ENCODE results near the gene JAKMIP2.
A peak's percentile ranks its signal among the peaks of the same experiment; 100 is the strongest.
"Not testable (repeated sequence)": the region's sequence is repeated elsewhere in the genome, so short reads cannot be mapped to it uniquely, and the experiment has no call there.

JAKMIP2 gene

GRCh38 chr5:147642666-147643065, 139.9 kb downstream of the JAKMIP2 start:
- DNase-seq: no peak

GRCh38 chr5:147639321-147639720, 143.2 kb downstream of the JAKMIP2 start:
- peak in 1 of 2 experiments; percentile 2 for DNase-seq

GRCh38 chr5:147636729-147636984, 145.9 kb downstream of the JAKMIP2 start:
- DNase-seq: no peak

- no peak for DNase-seq
These were observed 146.4 kb downstream of the JAKMIP2 start for GRCh38 chr5:147635882-147636728.

GRCh38 chr5:147635439-147635838, 147.1 kb downstream of the JAKMIP2 start:
- not testable (repeated sequence) for DNase-seq

- DNase-seq: no peak
These were observed 149.4 kb downstream of the JAKMIP2 start for GRCh38 chr5:147633173-147633572.

DNA sequence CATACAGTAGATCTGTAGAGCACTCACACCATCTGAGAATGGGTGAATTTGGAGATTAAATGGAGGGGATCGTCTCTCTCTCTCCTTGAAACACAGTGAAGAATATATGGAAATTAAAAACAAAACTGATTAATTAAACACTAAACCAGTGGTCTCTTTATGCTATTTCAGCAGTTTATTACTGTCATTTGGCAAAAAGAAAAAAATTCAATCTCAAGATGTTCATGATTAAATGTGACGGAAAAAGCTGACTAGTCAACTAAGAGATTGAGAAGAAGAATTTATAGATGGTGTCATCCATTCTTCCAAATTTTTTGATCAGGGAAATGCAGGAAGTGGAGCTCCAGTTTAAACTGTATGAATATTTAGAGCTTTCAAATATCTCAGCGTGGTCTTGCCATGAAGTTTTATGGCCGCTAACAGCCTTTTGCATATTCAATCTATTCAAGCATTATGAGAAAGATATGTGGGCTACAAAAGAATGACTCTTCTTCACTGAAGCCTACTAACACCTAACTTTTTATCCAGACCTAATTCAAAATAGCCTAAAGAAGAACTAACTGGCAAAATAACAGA, 151.0 kb downstream of the JAKMIP2 start:
- DNase-seq: no peak

GRCh38 chr5:147629196-147629595, 153.3 kb downstream of the JAKMIP2 start:
- no peak for DNase-seq

- DNase-seq: peak; percentile 38 to 62
These were observed 154.3 kb downstream of the JAKMIP2 start for GRCh38 chr5:147628058-147628895.

DNA sequence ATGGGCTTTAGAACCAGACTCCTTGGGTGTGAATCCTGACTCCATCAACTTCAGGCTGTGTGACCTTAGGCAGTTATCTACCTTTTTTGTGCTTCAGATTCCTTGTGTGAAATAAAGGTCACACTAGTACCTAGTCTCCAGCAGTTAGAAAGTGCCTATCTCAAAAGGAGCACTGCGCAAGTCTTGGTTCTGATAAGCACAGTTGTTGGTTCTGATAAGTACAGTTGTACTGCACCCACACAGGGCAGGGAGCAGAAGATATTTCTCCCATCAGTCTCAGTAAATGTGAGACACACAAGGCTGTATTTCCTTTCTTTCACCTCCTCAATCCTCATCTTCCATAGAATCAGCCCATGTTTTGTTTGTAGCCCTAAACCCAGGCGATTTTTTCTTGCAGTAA, 156.1 kb downstream of the JAKMIP2 start:
- DNase-seq: no peak

DNA sequence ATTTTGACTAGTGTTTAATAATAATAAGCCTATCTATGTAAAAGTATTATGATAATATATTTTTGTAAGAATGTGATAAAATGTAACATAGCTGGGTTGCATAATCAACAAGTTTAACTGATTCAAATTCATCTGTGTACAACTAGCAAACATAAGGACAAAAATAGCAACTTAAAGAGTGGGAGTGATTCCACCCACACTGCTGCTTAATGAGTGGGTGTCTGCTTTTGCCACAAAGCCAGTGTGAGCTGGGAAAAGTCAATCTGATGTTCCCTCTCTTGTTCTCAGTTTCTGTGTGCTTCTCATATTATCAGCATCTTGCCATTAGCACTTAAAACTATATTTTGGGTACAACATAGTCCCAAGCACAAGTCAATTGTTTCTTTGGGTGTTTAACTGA, 161.5 kb downstream of the JAKMIP2 start:
- DNase-seq: no peak

DNA sequence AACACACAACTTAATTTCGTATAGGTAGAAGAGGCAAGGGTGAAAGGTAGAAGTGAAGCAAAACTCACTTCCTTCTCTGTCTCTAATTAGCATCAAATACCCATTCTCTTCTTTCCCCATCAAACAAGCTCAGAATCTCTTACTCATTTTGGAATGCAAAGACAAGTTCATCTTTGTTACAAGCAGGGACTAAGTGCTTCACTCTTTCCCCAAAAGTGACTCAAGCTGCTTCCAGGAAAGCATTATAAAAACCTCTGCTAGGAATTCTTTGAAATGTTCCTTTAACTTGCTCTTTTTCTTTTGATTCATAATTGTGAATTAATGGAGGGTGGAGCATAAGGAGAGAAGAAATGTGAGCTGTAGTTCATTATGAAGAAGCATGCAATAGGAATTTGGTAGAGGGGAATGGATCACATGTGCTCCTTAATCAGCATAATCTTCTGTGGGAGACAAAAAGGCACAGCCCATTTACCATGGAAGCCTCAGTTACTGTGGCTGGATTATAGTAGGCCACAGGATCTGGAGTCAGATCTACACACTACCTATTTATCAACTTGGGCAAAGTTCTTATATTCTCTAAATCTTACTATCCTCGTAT, 163.1 kb downstream of the JAKMIP2 start:
- no peak for DNase-seq

DNA sequence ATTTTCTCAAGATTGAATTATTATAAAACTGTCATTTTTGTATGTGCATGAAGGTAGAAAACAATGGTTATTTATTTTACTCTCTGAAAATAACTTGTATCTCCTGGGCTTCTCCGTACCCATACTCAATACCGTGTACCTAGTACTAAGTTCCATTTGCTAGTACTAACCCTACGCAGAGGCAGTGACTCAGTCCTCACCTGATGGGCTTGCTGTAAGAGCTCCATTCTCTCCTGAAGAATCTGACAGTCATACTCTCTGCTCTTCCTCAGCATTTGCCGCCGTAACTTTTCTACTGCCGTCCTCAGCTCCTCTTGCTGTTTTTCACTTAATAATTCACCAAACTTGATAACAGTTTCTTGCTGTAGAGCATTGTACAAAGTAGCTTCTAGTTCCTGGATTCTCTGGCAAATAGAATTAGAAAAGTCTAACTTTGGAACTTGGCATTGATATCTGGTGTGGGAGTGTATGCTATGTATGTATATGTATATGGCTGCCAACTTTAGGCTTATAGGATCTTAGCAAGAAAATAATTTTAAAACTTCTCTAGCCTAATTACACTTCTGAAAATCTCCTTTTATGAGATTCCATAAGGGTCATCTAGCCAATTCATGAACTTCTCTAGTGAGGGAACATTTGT, 164.7 kb downstream of the JAKMIP2 start:
- DNase-seq: no peak

DNA sequence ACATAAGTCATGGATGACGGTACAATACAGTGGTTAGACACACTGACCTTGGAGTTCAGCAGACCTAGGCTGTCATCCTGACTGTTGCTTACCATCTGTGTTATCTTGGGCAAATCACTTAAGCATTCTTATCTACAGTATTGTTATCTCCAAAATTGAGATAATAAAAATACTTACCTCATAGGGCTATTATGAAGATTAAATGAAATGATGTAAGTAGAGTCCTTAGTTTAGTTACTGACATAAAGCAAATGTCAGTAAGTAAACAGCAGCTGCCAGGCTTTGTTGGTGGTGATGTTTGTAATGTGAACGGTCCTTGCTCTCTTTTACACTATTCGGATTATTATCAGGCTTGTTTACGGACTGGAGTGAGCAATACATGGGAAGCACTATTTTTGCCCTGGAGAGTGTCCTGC, 165.3 kb downstream of the JAKMIP2 start:
- DNase-seq: no peak

GRCh38 chr5:147616421-147616820, 166.1 kb downstream of the JAKMIP2 start:
- DNase-seq: no peak

GRCh38 chr5:147613359-147613758, 169.2 kb downstream of the JAKMIP2 start:
- DNase-seq: no peak

DNA sequence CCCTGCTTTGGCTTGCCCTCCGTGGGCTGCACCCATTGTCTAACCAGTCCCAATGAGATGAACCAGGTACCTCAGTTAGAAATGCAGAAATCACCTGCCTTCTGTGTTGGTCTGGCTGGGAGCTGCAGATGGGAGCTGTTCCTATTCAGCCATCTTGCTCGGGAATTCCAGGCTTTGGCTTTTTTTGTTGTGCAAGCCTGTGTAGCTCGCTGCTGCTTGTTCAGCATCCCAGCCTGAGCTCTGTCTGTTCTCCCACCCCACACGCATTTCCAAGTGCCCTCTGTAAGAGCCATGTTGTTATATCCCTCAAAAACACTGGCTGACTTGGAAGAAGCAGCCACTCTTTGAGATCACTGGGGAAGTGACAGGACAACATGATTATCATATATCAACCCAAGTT, 171.0 kb downstream of the JAKMIP2 start:
- no peak for DNase-seq

DNA sequence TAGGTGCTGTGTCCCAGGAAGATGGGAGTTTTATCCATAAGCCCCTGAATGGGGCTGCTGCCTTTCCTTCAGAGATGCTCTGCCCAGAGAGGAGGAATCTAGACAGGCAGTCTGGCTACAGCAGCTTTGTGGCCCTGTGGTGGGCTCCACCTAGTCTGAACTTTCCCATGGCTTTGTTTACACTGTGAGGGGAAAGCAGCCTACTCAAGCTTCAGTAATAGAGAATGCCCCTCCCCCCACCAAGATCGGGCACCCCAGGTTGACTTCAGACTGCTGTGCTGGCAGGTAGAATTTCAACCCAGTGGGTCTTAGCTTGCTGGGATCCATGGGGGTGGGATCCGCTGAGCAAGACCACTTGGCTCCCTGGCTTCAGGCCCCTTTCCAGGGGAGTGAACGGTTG, 171.7 kb downstream of the JAKMIP2 start:
- DNase-seq: no peak

DNA sequence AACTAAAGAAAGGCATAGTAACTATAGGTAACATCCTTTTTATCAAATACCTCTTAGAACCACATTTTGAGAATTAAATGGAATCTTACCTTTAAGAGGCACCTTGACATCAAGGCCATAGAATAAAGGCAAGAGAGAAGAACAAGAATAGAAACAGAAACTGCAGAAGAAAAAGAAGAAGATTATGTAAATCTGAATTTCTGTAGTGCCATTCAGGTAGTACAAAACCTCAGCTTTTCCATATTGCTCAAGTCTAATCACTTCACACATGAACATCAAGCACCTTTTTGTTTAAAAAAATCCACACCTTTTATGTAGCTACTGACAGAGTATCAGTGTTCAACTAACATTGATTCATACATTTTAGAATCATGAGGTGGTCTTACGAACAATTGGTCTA, 180.9 kb downstream of the JAKMIP2 start:
- no peak for DNase-seq

DNA sequence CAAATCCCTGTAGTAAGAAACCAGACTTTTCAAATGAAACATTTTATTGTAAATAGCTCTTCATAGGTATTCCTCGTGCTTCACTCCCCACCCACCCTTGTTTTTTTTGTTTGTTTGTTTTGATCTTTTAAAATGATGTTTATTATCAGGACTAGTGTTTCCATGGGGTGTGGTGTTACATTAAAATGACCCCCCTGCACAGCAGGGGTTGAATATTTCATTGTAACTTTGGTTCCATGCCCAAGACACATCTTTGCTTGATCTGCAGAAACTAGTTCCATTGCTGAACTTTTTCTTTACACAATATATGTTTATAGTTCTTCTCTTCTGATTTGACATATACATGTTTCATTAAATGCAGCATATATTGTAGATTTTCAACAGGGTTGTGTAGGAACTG, 191.4 kb downstream of the JAKMIP2 start:
- no peak for DNase-seq

- DNase-seq: no peak
These were observed 192.4 kb downstream of the JAKMIP2 start for GRCh38 chr5:147590096-147590495.

DNA sequence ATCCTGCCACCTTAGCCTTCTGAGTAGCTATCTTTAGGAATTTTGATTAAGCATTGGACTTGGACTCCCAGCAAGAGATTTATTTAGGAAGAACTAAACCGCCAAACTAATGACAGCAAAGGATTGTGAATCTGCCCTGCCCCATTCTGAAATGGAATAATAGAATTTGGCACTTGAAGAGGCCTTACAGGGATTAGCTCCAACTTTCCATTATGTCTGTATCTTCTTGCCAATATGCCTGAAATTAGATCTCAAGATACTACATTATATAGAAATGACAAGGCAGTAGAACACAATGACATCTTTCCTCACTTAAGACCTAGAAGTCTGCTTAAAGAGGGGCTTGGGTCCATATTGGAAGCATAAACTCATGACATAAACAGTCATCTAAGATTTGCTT, 195.7 kb downstream of the JAKMIP2 start:
- no peak for DNase-seq

GRCh38 chr5:147586221-147586620, 196.3 kb downstream of the JAKMIP2 start:
- DNase-seq: no peak
